Mesenchymal stem cell (in vitro differentiated cells and primary cell): Measurements from ENCODE around the gene RAB3C.

Experiments used
- DNase-seq: peaks from one replicate; pipeline ENCODE4 v3.0.0-alpha.2; 2013
- H2AFZ ChIP-seq: one replicate; pipeline ENCODE4 v1.6.1; 2013; ENCODE audit warnings: low read depth, mild to moderate bottlenecking, control low read depth, inconsistent platforms, low read length, moderate library complexity
- H2AK5ac ChIP-seq: 2 replicates; pipeline ENCODE4 v1.6.1; 2013; ENCODE audit warnings: low read length, moderate library complexity, mild to moderate bottlenecking, inconsistent platforms; ENCODE audit not compliant: severe bottlenecking
- H2BK120ac ChIP-seq: one replicate; pipeline ENCODE4 v1.6.1; 2013; ENCODE audit warnings: low read depth, mild to moderate bottlenecking, inconsistent platforms, low read length, moderate library complexity
- H2BK12ac ChIP-seq, 2 experiments: one replicate each; pipeline ENCODE4 v1.6.1; 2013; ENCODE audit warnings: inconsistent platforms in 2 of 2, low read length in 2 of 2, mild to moderate bottlenecking in 2 of 2, moderate library complexity in 2 of 2, control low read depth in 1 of 2
- H2BK15ac ChIP-seq: one replicate; pipeline ENCODE4 v1.6.1; 2013; ENCODE audit warnings: mild to moderate bottlenecking, low read depth, inconsistent platforms; ENCODE audit not compliant: poor library complexity, severe bottlenecking
- H2BK5ac ChIP-seq: 2 replicates; pipeline ENCODE4 v1.6.1; 2013; ENCODE audit warnings: low read depth, mild to moderate bottlenecking, low read length, control low read depth, inconsistent platforms; ENCODE audit not compliant: poor library complexity, severe bottlenecking
- H3K14ac ChIP-seq, 2 experiments: one replicate each; pipeline ENCODE4 v1.6.1; 2013; ENCODE audit warnings: inconsistent platforms in 2 of 2, low read length in 2 of 2, control low read depth in 1 of 2, mild to moderate bottlenecking in 1 of 2, moderate library complexity in 1 of 2
- H3K18ac ChIP-seq, 2 experiments: one replicate each; pipeline ENCODE4 v1.6.1; 2013; ENCODE audit warnings: inconsistent platforms in 2 of 2, low read length in 2 of 2, control low read depth in 1 of 2, low read depth in 1 of 2, mild to moderate bottlenecking in 1 of 2
- H3K23ac ChIP-seq, 2 experiments: one replicate each; pipeline ENCODE4 v1.6.1; 2013; ENCODE audit warnings: inconsistent platforms in 2 of 2, low read length in 2 of 2, mild to moderate bottlenecking in 2 of 2, moderate library complexity in 2 of 2, control low read depth in 1 of 2
- H3K27ac ChIP-seq: 2 replicates; pipeline ENCODE4 v1.5.1; 2013; ENCODE audit warnings: mild to moderate bottlenecking, moderate library complexity, low read length, control low read depth, inconsistent platforms; ENCODE audit not compliant: poor library complexity, severe bottlenecking
- H3K27me3 ChIP-seq, 2 experiments: 2 replicates each; pipeline versions ENCODE4 v1.6.1 to v1.7.0; 2013; ENCODE audit warnings: low read length in 2 of 2, mild to moderate bottlenecking in 2 of 2, moderate library complexity in 2 of 2, control low read depth in 1 of 2, inconsistent platforms in 1 of 2; ENCODE audit not compliant: control insufficient read depth in 1 of 2, insufficient read depth in 1 of 2
- H3K36me3 ChIP-seq, 2 experiments: 2 replicates each; pipeline versions ENCODE4 v1.6.1 to v1.7.0; 2013; ENCODE audit warnings: low read length in 2 of 2, control low read depth in 1 of 2, inconsistent platforms in 1 of 2, low read depth in 1 of 2, mild to moderate bottlenecking in 1 of 2; ENCODE audit not compliant: insufficient read depth in 2 of 2, control insufficient read depth in 1 of 2
- H3K4ac ChIP-seq, 2 experiments: one replicate each; pipeline ENCODE4 v1.6.1; 2013; ENCODE audit warnings: inconsistent platforms in 2 of 2, low read length in 2 of 2, mild to moderate bottlenecking in 2 of 2, moderate library complexity in 2 of 2, control low read depth in 1 of 2, low read depth in 1 of 2
- H3K4me1 ChIP-seq: 2 replicates; pipeline ENCODE4 v1.6.1; 2013; ENCODE audit warnings: low read depth, low read length, control low read depth; ENCODE audit not compliant: control insufficient read depth, insufficient read depth
- H3K4me2 ChIP-seq: 2 replicates; pipeline ENCODE4 v1.6.1; 2013; ENCODE audit warnings: low read length, mild to moderate bottlenecking, inconsistent platforms; ENCODE audit not compliant: poor library complexity, severe bottlenecking
- H3K4me3 ChIP-seq, 2 experiments: 2 replicates each; pipeline versions ENCODE4 v1.5.1 to v1.7.0; 2013; ENCODE audit warnings: low read length in 2 of 2, mild to moderate bottlenecking in 2 of 2, control low read depth in 1 of 2, low read depth in 1 of 2; ENCODE audit not compliant: insufficient read depth in 1 of 2
- H3K79me1 ChIP-seq: replicated peaks from 2 replicates; pipeline ENCODE4 v1.6.1; 2013; ENCODE audit warnings: mild to moderate bottlenecking, control low read depth, low read length, inconsistent platforms; ENCODE audit not compliant: poor library complexity, severe bottlenecking
- H3K9ac ChIP-seq: 2 replicates; pipeline ENCODE4 v1.7.0; 2013; ENCODE audit warnings: mild to moderate bottlenecking, low read length, moderate library complexity
- H3K9me3 ChIP-seq: 2 replicates; pipeline ENCODE4 v1.7.0; 2013; ENCODE audit warnings: mild to moderate bottlenecking, low read length; ENCODE audit not compliant: control insufficient read depth
- H4K8ac ChIP-seq: one replicate; pipeline ENCODE4 v1.6.1; 2013; ENCODE audit warnings: inconsistent platforms, mild to moderate bottlenecking, low read length, moderate library complexity
- H4K91ac ChIP-seq: one replicate; pipeline ENCODE4 v1.6.1; 2013; ENCODE audit warnings: mild to moderate bottlenecking, low read length, inconsistent platforms
- WGBS: methylation state at CpG from one replicate; pipeline ENCODE4 v1.1.7; 2013; ENCODE audit warnings: mixed read lengths; 5-methylcytosine and 5-hydroxymethylcytosine counted together

The RAB3C gene

GRCh38 chr5:58890265-58890664, 307.4 kb downstream of the RAB3C start:
- H3K36me3 ChIP-seq = no peaks in the 10 kb centered on the region
- DNase-seq = no peak
- no peak overlapping the region for H3K4me2 ChIP-seq
- H2AK5ac ChIP-seq = peak overlapping the region; percentile 76
- H4K8ac ChIP-seq = no peak overlapping the region
- no peak overlapping the region for H3K23ac ChIP-seq
- no peak overlapping the region for H2BK15ac ChIP-seq
- no peak overlapping the region for H2AFZ ChIP-seq
- 95% methylated on average over 12 of the region's 12 CpGs for WGBS
- H3K9ac ChIP-seq = no peak overlapping the region
- no peak overlapping the region for H2BK120ac ChIP-seq
- H2BK5ac ChIP-seq = no peak overlapping the region
- no peak overlapping the region for H3K4ac ChIP-seq
- H2BK12ac ChIP-seq = no peak overlapping the region
- no peak overlapping the region for H3K14ac ChIP-seq
- peaks cover 10% of the 10 kb centered on the region for H3K4me1 ChIP-seq
- no peaks in the 10 kb centered on the region for H3K79me1 ChIP-seq
- H4K91ac ChIP-seq = no peak overlapping the region
- H3K27me3 ChIP-seq = no peaks in the 10 kb centered on the region
- H3K18ac ChIP-seq = no peak overlapping the region
- H3K4me3 ChIP-seq = peak overlapping the region in 1 of 2 experiments; percentile 29
- no peak overlapping the region for H3K27ac ChIP-seq
- no peaks in the 10 kb centered on the region for H3K9me3 ChIP-seq

DNA sequence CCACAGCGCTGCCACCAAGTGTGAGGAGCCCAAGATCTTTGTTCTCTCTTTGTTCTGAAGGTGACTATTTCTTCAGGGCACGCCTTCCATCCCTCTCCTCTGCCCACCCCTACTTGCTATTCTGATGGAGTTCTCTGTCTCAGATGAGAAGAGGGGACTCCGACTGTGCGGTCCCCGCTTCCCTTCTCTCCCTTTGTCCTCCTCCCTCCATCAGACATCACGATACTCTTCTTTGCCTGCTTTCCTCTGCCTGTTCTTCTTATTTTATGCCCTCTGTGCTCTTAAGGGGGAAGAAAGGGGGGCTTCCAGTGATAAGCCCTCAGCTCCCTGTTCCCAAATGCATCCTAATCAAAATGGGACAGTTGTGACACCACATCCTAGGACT, 307.8 kb downstream of the RAB3C start:
- H4K8ac ChIP-seq = no peak overlapping the region
- H3K4ac ChIP-seq = no peak overlapping the region
- H3K27me3 ChIP-seq = no peaks in the 10 kb centered on the region
- no peak overlapping the region for H2AFZ ChIP-seq
- no peak overlapping the region for H2BK5ac ChIP-seq
- H3K27ac ChIP-seq = peak overlapping the region; percentile 61
- H3K9me3 ChIP-seq = no peaks in the 10 kb centered on the region
- H3K9ac ChIP-seq = peak overlapping the region; percentile 80
- peak overlapping the region; percentile 37 for H2AK5ac ChIP-seq
- WGBS = 85% methylated on average over 6 of the region's 6 CpGs
- no peak overlapping the region for H4K91ac ChIP-seq
- H2BK15ac ChIP-seq = no peak overlapping the region
- peak overlapping the region in 1 of 2 experiments; percentile 52 for H3K4me3 ChIP-seq
- H2BK12ac ChIP-seq = no peak overlapping the region
- H3K79me1 ChIP-seq = no peaks in the 10 kb centered on the region
- H3K36me3 ChIP-seq = no peaks in the 10 kb centered on the region
- H3K4me1 ChIP-seq = peaks cover 10% of the 10 kb centered on the region
- H3K23ac ChIP-seq = no peak overlapping the region
- no peak overlapping the region for H3K14ac ChIP-seq
- no peak for DNase-seq
- H3K4me2 ChIP-seq = no peak overlapping the region
- H3K18ac ChIP-seq = no peak overlapping the region
- H2BK120ac ChIP-seq = no peak overlapping the region

- peak overlapping the region in 1 of 2 experiments; percentile 18 for H3K4ac ChIP-seq
- no peak overlapping the region for H2AFZ ChIP-seq
- H3K23ac ChIP-seq = no peak overlapping the region
- WGBS = 31% methylated on average over 18 of the region's 18 CpGs
- peak overlapping the region; percentile 48 for H2BK5ac ChIP-seq
- no peak overlapping the region for H2BK12ac ChIP-seq
- H3K14ac ChIP-seq = no peak overlapping the region
- no peaks in the 10 kb centered on the region for H3K9me3 ChIP-seq
- H3K9ac ChIP-seq = peak overlapping the region; percentile 80
- no peak overlapping the region for H2AK5ac ChIP-seq
- no peak overlapping the region for H4K91ac ChIP-seq
- no peak overlapping the region for H2BK15ac ChIP-seq
- H3K79me1 ChIP-seq = no peaks in the 10 kb centered on the region
- H3K36me3 ChIP-seq = no peaks in the 10 kb centered on the region
- no peak overlapping the region for H2BK120ac ChIP-seq
- H3K27ac ChIP-seq = peak overlapping the region; percentile 87
- H4K8ac ChIP-seq = no peak overlapping the region
- peak; percentile 72 for DNase-seq
- no peaks in the 10 kb centered on the region for H3K27me3 ChIP-seq
- peak overlapping the region in 1 of 2 experiments; percentile 52 for H3K4me3 ChIP-seq
- peaks cover 8% of the 10 kb centered on the region for H3K4me1 ChIP-seq
- peak overlapping the region in 1 of 2 experiments; percentile 63 for H3K18ac ChIP-seq
- peak overlapping the region; percentile 62 for H3K4me2 ChIP-seq
These were observed 308.5 kb downstream of the RAB3C start for GRCh38 chr5:58891086-58891970.

DNA sequence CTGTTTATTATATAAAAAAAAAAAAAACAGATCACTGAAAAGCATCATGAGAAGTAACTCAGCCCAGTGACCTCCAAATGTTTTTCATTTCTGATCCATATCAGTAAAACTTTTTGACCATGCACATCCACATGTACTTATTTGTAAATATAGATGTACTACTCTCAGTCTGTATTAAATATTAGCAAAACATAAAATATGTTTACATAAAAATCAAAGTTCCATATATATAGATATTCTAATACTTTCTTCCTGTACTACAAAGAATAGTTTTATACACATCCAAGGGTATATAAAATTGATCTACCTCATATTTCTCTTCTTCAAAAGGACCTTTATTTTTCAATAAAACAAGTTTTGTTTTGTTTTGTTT, 309.1 kb downstream of the RAB3C start:
- Histone ChIP-seq H3K4me1 (peaks cover 8% of the 10 kb centered on the region), H3K4me2 (no peak overlapping the region)

More for the DNA sequence above, 309.1 kb downstream of the RAB3C start:
- H3K9me3 ChIP-seq = no peaks in the 10 kb centered on the region
- H4K91ac ChIP-seq = no peak overlapping the region
- no peak overlapping the region for H2BK5ac ChIP-seq
- no peaks in the 10 kb centered on the region for H3K79me1 ChIP-seq
- H3K14ac ChIP-seq = no peak overlapping the region
- no peak overlapping the region for H3K23ac ChIP-seq
- H3K36me3 ChIP-seq = no peaks in the 10 kb centered on the region
- no peak overlapping the region for H2BK15ac ChIP-seq
- H3K18ac ChIP-seq = no peak overlapping the region
- DNase-seq = no peak
- H3K27me3 ChIP-seq = no peaks in the 10 kb centered on the region
- H2BK120ac ChIP-seq = no peak overlapping the region
- H3K9ac ChIP-seq = peak overlapping the region; percentile 80
- no peak overlapping the region for H2AFZ ChIP-seq
- H2AK5ac ChIP-seq = no peak overlapping the region
- H3K4me3 ChIP-seq = peak overlapping the region in 1 of 2 experiments; percentile 52
- H4K8ac ChIP-seq = no peak overlapping the region
- no peak overlapping the region for H3K4ac ChIP-seq
- no peak overlapping the region for H2BK12ac ChIP-seq
- no peak overlapping the region for H3K27ac ChIP-seq
